H9 (cell line): ENCODE data around the gene ASB5. TPM values are rescaled to one million over a fixed set of nuclear protein-coding genes. Genes with fewer than 3 reads are reported as not detected.

Source experiments
- DNase-seq: peaks from one replicate; pipeline ENCODE4 v3.0.0-alpha.2; 2017
- H2AFZ ChIP-seq: one replicate; pipeline ENCODE4 v1.6.1; 2013; ENCODE audit warnings: mild to moderate bottlenecking, low read length, control low read depth, moderate library complexity
- H2AK5ac ChIP-seq: 2 replicates; pipeline ENCODE4 v1.6.1; 2013; ENCODE audit warnings: low read length, control low read depth, mixed read lengths; ENCODE audit not compliant: insufficient read length
- H2BK120ac ChIP-seq: one replicate; pipeline ENCODE4 v1.6.1; 2013; ENCODE audit warnings: low read depth, mild to moderate bottlenecking, low read length, control low read depth, inconsistent platforms; ENCODE audit not compliant: poor library complexity, severe bottlenecking
- H2BK12ac ChIP-seq: 2 replicates; pipeline ENCODE4 v1.6.1; 2013; ENCODE audit warnings: low read length, control low read depth, mixed read lengths, low read depth; ENCODE audit not compliant: insufficient read length
- H2BK15ac ChIP-seq: 2 replicates; pipeline ENCODE4 v1.6.1; 2013; ENCODE audit warnings: low read depth, low read length, control low read depth
- H2BK20ac ChIP-seq: one replicate; pipeline ENCODE4 v1.6.1; 2013; ENCODE audit warnings: low read depth, mild to moderate bottlenecking, low read length, control low read depth, inconsistent platforms; ENCODE audit not compliant: poor library complexity, severe bottlenecking
- H2BK5ac ChIP-seq: 2 replicates; pipeline ENCODE4 v1.6.1; 2013; ENCODE audit warnings: low read length, control low read depth, mixed read lengths; ENCODE audit not compliant: insufficient read length
- H3K14ac ChIP-seq: 2 replicates; pipeline ENCODE4 v1.6.1; 2013; ENCODE audit warnings: low read length, control low read depth; ENCODE audit not compliant: insufficient read depth
- H3K18ac ChIP-seq: 2 replicates; pipeline ENCODE4 v1.6.1; 2013; ENCODE audit warnings: low read depth, mild to moderate bottlenecking, mixed read lengths, low read length, control low read depth; ENCODE audit not compliant: insufficient read length
- H3K23ac ChIP-seq: 2 replicates; pipeline ENCODE4 v1.6.1; 2013; ENCODE audit warnings: low read length, control low read depth, mixed read lengths, low read depth; ENCODE audit not compliant: insufficient read length
- H3K23me2 ChIP-seq: 2 replicates; pipeline ENCODE4 v1.6.1; 2013; ENCODE audit warnings: low read depth, mild to moderate bottlenecking, mixed read lengths, low read length, control low read depth; ENCODE audit not compliant: insufficient read length, poor library complexity, severe bottlenecking
- H3K27ac ChIP-seq: 2 replicates; pipeline ENCODE4 v1.5.1; 2013; ENCODE audit warnings: low read length, control low read depth, mixed read lengths, low read depth; ENCODE audit not compliant: insufficient read length
- H3K27me3 ChIP-seq: 2 replicates; pipeline ENCODE4 v1.6.1; 2013; ENCODE audit warnings: low read length, control low read depth, inconsistent platforms; ENCODE audit not compliant: insufficient read depth
- H3K4ac ChIP-seq: 2 replicates; pipeline ENCODE4 v1.6.1; 2013; ENCODE audit warnings: low read depth, mild to moderate bottlenecking, control low read depth, inconsistent platforms, low read length, moderate library complexity
- H3K4me1 ChIP-seq: 2 replicates; pipeline ENCODE4 v1.6.1; 2013; ENCODE audit warnings: low read length, control low read depth, inconsistent platforms; ENCODE audit not compliant: insufficient read depth
- H3K4me2 ChIP-seq: 2 replicates; pipeline ENCODE4 v1.6.1; 2013; ENCODE audit warnings: low read length, control low read depth, mixed read lengths; ENCODE audit not compliant: insufficient read length, insufficient read depth
- H3K56ac ChIP-seq: 2 replicates; pipeline ENCODE4 v1.6.1; 2013; ENCODE audit warnings: low read depth, mild to moderate bottlenecking, mixed read lengths, low read length, control low read depth; ENCODE audit not compliant: insufficient read length
- H3K79me1 ChIP-seq: 2 replicates; pipeline ENCODE4 v1.6.1; 2013; ENCODE audit warnings: low read depth, mild to moderate bottlenecking, moderate library complexity, low read length, control low read depth, inconsistent platforms; ENCODE audit not compliant: insufficient read depth, poor library complexity, severe bottlenecking
- H3K79me2 ChIP-seq: 2 replicates; pipeline ENCODE4 v1.6.1; 2013; ENCODE audit warnings: low read length, control low read depth, inconsistent platforms; ENCODE audit not compliant: insufficient read depth
- H3K9ac ChIP-seq: 2 replicates; pipeline ENCODE4 v1.6.1; 2013; ENCODE audit warnings: low read length, control low read depth, mixed read lengths; ENCODE audit not compliant: insufficient read length; ENCODE audit errors: extremely low read depth
- H3K9me3 ChIP-seq: one replicate; pipeline ENCODE4 v1.6.1; 2013; ENCODE audit warnings: low read depth, low read length, inconsistent platforms; ENCODE audit not compliant: control insufficient read depth
- H3T11ph ChIP-seq: one replicate; pipeline ENCODE4 v1.6.1; 2013; ENCODE audit warnings: mild to moderate bottlenecking, low read length, control low read depth, inconsistent platforms
- H4K20me1 ChIP-seq: one replicate; pipeline ENCODE4 v1.6.1; 2013; ENCODE audit not compliant: control insufficient read depth, insufficient read length, insufficient read depth
- H4K5ac ChIP-seq: 2 replicates; pipeline ENCODE4 v1.6.1; 2013; ENCODE audit warnings: low read depth, mild to moderate bottlenecking, mixed read lengths, low read length, control low read depth; ENCODE audit not compliant: insufficient read length
- H4K8ac ChIP-seq: replicated peaks from 2 replicates; pipeline ENCODE4 v1.6.1; 2013; ENCODE audit warnings: low read length, control low read depth, mixed read lengths, low read depth; ENCODE audit not compliant: insufficient read length
- H4K91ac ChIP-seq: 2 replicates; pipeline ENCODE4 v1.6.1; 2013; ENCODE audit warnings: low read depth, mild to moderate bottlenecking, moderate library complexity, mixed read lengths, low read length, control low read depth; ENCODE audit not compliant: insufficient read length
- H3K27ac Mint-ChIP-seq, 3 experiments: 2 replicates in 2 of 3; 3 replicates in 1 of 3; pipeline ENCODE4 v1.8.0; 2020 to 2021; ENCODE audit warnings: mixed read lengths in 3 of 3, mild to moderate bottlenecking in 1 of 3, moderate library complexity in 1 of 3
- H3K27me3 Mint-ChIP-seq: 2 replicates; pipeline ENCODE4 v1.8.0; 2021; ENCODE audit warnings: low read depth, mild to moderate bottlenecking, moderate library complexity, mixed read lengths
- H3K36me3 Mint-ChIP-seq, 3 experiments: 2 replicates in 2 of 3; 3 replicates in 1 of 3; pipeline ENCODE4 v1.8.0; 2020 to 2021; ENCODE audit warnings: low read depth in 3 of 3, mixed read lengths in 3 of 3; ENCODE audit not compliant: insufficient read depth in 1 of 3
- H3K4me1 Mint-ChIP-seq, 2 experiments: 2 replicates each; pipeline ENCODE4 v1.8.0; 2020; ENCODE audit warnings: mixed read lengths in 2 of 2
- H3K4me3 Mint-ChIP-seq, 2 experiments: 2 replicates in 1 of 2; 3 replicates in 1 of 2; pipeline ENCODE4 v1.8.0; 2020 to 2021; ENCODE audit warnings: mild to moderate bottlenecking in 2 of 2, mixed read lengths in 2 of 2, moderate library complexity in 1 of 2
- H3K9me3 Mint-ChIP-seq, 2 experiments: 2 replicates in 1 of 2; 3 replicates in 1 of 2; pipeline ENCODE4 v1.8.0; 2020; ENCODE audit warnings: mild to moderate bottlenecking in 2 of 2, mixed read lengths in 2 of 2, moderate library complexity in 1 of 2
- total RNA-seq: library from RNA; stranded (reverse); gene quantifications from 2 replicates; pipeline ENCODE4 v1.2.1, GENCODE V29; 2021
- TF ChIP-seq, protein P1 (sequence below): fragments of 200-600 bp; sonication (generic); conservative IDR thresholded peaks from 3 replicates; pipeline ENCODE4 v1.8.0; 2021; ENCODE audit warnings: antibody characterized with exemption, mild to moderate bottlenecking

Gene ASB5
- total RNA-seq, 1 experiment from 2014 or later, result not detected

DNA sequence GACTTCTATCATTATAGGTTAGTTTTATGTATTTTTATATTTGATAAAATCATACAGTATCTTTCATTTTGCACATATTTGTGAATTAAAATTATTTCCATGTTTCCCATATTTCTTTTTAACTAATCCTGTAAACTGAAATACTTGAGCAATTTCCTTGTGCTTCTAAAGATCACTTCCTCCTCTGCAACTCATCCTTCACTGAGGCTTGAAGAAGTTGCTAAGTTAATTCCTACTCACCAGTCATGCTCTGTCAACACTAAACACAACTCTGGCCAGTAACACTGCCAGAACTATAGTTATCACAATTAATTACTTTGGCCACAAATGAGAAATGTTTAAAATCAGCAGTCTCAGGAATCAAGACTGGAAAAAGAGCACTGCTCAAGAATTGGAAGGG is 80.4 kb downstream of the ASB5 start:
- no peaks in the 10 kb centered on the region for H3K23me2 ChIP-seq
- TF ChIP-seq, protein P1, sequence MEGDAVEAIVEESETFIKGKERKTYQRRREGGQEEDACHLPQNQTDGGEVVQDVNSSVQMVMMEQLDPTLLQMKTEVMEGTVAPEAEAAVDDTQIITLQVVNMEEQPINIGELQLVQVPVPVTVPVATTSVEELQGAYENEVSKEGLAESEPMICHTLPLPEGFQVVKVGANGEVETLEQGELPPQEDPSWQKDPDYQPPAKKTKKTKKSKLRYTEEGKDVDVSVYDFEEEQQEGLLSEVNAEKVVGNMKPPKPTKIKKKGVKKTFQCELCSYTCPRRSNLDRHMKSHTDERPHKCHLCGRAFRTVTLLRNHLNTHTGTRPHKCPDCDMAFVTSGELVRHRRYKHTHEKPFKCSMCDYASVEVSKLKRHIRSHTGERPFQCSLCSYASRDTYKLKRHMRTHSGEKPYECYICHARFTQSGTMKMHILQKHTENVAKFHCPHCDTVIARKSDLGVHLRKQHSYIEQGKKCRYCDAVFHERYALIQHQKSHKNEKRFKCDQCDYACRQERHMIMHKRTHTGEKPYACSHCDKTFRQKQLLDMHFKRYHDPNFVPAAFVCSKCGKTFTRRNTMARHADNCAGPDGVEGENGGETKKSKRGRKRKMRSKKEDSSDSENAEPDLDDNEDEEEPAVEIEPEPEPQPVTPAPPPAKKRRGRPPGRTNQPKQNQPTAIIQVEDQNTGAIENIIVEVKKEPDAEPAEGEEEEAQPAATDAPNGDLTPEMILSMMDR, result no peak
- no peak overlapping the region for H4K8ac ChIP-seq
- H3K56ac ChIP-seq, result no peak overlapping the region
- H2BK5ac ChIP-seq, result no peak overlapping the region
- H3K79me2 ChIP-seq, result no peaks in the 10 kb centered on the region
- H2BK15ac ChIP-seq, result no peak overlapping the region
- H3K18ac ChIP-seq, result no peak overlapping the region
- no peaks in the 10 kb centered on the region for H3K9me3 ChIP-seq
- Mint-ChIP-seq H3K4me3 (no peak overlapping the region), H3K36me3 (no peaks in the 10 kb centered on the region), H3K4me1 (peaks cover 35 to 43% of the 10 kb centered on the region in 2 experiments), H3K27ac (no peak overlapping the region), H3K27me3 (no peaks in the 10 kb centered on the region), H3K9me3 (no peaks in the 10 kb centered on the region)
- H4K5ac ChIP-seq, result no peak overlapping the region
- H2BK20ac ChIP-seq, result no peak overlapping the region
- no peaks in the 10 kb centered on the region for H3K79me1 ChIP-seq
- H3T11ph ChIP-seq, result no peak overlapping the region
- no peak overlapping the region for H3K14ac ChIP-seq
- no peaks in the 10 kb centered on the region for H4K20me1 ChIP-seq
- H3K4me2 ChIP-seq, result no peak overlapping the region
- no peak overlapping the region for H3K27ac ChIP-seq
- no peak overlapping the region for H2AK5ac ChIP-seq
- no peak for DNase-seq
- H2BK12ac ChIP-seq, result no peak overlapping the region
- H2AFZ ChIP-seq, result no peak overlapping the region
- no peak overlapping the region for H2BK120ac ChIP-seq
- H3K27me3 ChIP-seq, result no peaks in the 10 kb centered on the region
- H3K4ac ChIP-seq, result no peak overlapping the region
- H3K9ac ChIP-seq, result no peak overlapping the region
- H4K91ac ChIP-seq, result no peak overlapping the region
- H3K4me1 ChIP-seq, result peaks cover 3% of the 10 kb centered on the region
- H3K23ac ChIP-seq, result no peak overlapping the region
